SK-N-SH treated with all-trans-retinoic acid at 6 μM for 48 hours (cell line): ENCODE measurements around the gene SLC35G6.
A peak's percentile ranks its signal among the peaks of the same experiment; 100 is the strongest.

Experiments used
- ATAC-seq: fragments of 200-7000 bp; cut with Tn5 transposase; 3 replicates; pipeline ENCODE4 v1.9.1; 2020; ENCODE audit warnings: mild to moderate bottlenecking, moderate library complexity
- ARNTL ChIP-seq: fragments of 450-650 bp; formaldehyde crosslinking; IDR thresholded peaks from 2 replicates; pipeline ENCODE4 v1.5.0; 2020; ENCODE audit warnings: low read depth, mild to moderate bottlenecking, moderate library complexity, borderline replicate concordance
- BACH2 ChIP-seq: fragments of 250-450 bp; sonication (Bioruptor Pico); IDR thresholded peaks from 2 replicates; pipeline ENCODE4 v1.9.0; 2021; ENCODE audit warnings: mild to moderate bottlenecking, borderline replicate concordance
- CREB5 ChIP-seq: fragments of 250-450 bp; sonication (Bioruptor Pico); IDR thresholded peaks from 2 replicates; pipeline ENCODE4 v1.5.1; 2020; ENCODE audit warnings: low read depth, mild to moderate bottlenecking, moderate library complexity
- GLIS3 ChIP-seq: fragments of 250-450 bp; sonication (Bioruptor Pico); IDR thresholded peaks from 2 replicates; pipeline ENCODE4 v1.5.0; 2020; ENCODE audit warnings: mild to moderate bottlenecking, moderate library complexity
- ISL1 ChIP-seq: fragments of 250-450 bp; sonication (Bioruptor Pico); IDR thresholded peaks from 2 replicates; pipeline ENCODE4 v2.1.2; 2022; ENCODE audit warnings: mild to moderate bottlenecking, moderate library complexity
- PATZ1 ChIP-seq: fragments of 250-450 bp; sonication (Bioruptor Pico); IDR thresholded peaks from 2 replicates; pipeline ENCODE4 v1.8.0; 2020; ENCODE audit warnings: mild to moderate bottlenecking, moderate library complexity, borderline replicate concordance
- POU6F1 ChIP-seq: fragments of 250-450 bp; sonication (Bioruptor Pico); IDR thresholded peaks from 2 replicates; pipeline ENCODE4 v1.8.0; 2021; ENCODE audit warnings: low read depth, mild to moderate bottlenecking, moderate library complexity, borderline replicate concordance
- PPARA ChIP-seq: fragments of 250-450 bp; sonication (Bioruptor Pico); IDR thresholded peaks from 2 replicates; pipeline ENCODE4 v1.5.0; 2020; ENCODE audit warnings: mild to moderate bottlenecking, borderline replicate concordance
- SNAI2 ChIP-seq: fragments of 250-450 bp; sonication (Bioruptor Pico); IDR thresholded peaks from 2 replicates; pipeline ENCODE4 v1.5.0; 2020; ENCODE audit warnings: mild to moderate bottlenecking, moderate library complexity
- TCF4 ChIP-seq: fragments of 250-450 bp; sonication (Bioruptor Pico); IDR thresholded peaks from 2 replicates; pipeline ENCODE4 v1.8.0; 2021; ENCODE audit warnings: mild to moderate bottlenecking, moderate library complexity, borderline replicate concordance
- TOX ChIP-seq: fragments of 250-450 bp; sonication (Bioruptor Pico); IDR thresholded peaks from 2 replicates; pipeline ENCODE4 v1.8.0; 2021; ENCODE audit warnings: mild to moderate bottlenecking, moderate library complexity, borderline replicate concordance
- ZFP3 ChIP-seq: fragments of 250-450 bp; sonication (Bioruptor Pico); IDR thresholded peaks from 2 replicates; pipeline ENCODE4 v1.5.0; 2020; ENCODE audit warnings: mild to moderate bottlenecking, moderate library complexity
- ZFP30 ChIP-seq: fragments of 450-650 bp; formaldehyde crosslinking; IDR thresholded peaks from 2 replicates; pipeline ENCODE4 v1.5.0; 2022; ENCODE audit warnings: mild to moderate bottlenecking, moderate library complexity
- ZNF565 ChIP-seq: fragments of 450-650 bp; formaldehyde crosslinking; conservative IDR thresholded peaks from 2 replicates; pipeline ENCODE4 v1.5.0; 2020; ENCODE audit warnings: low read depth, mild to moderate bottlenecking, moderate library complexity
- ZNF70 ChIP-seq: fragments of 450-650 bp; formaldehyde crosslinking; IDR thresholded peaks from 2 replicates; pipeline ENCODE4 v1.5.0; 2020; ENCODE audit warnings: mild to moderate bottlenecking, moderate library complexity
- ZNF8 ChIP-seq: fragments of 450-650 bp; formaldehyde crosslinking; IDR thresholded peaks from 2 replicates; pipeline ENCODE4 v1.5.0; 2020; ENCODE audit warnings: mild to moderate bottlenecking, moderate library complexity
- TF ChIP-seq, protein P1 (sequence below): fragments of 250-450 bp; sonication (Bioruptor Pico); IDR thresholded peaks from 2 replicates; pipeline ENCODE4 v1.5.1; 2021; ENCODE audit warnings: mild to moderate bottlenecking, moderate library complexity
- TF ChIP-seq, protein P2 (sequence below): fragments of 250-450 bp; sonication (Bioruptor Pico); IDR thresholded peaks from 2 replicates; pipeline ENCODE4 v1.5.0; 2020; ENCODE audit warnings: mild to moderate bottlenecking, moderate library complexity

SLC35G6 gene

GRCh38 chr17:7484919-7485377 is 3.7 kb downstream of the SLC35G6 start:
- TF ChIP-seq PATZ1 (CRISPR knock-in tag) (peak; percentile 95; the same call in 1 of the 2 replicates), TCF4 (no peak), SNAI2 (CRISPR knock-in tag) (no peak), ZFP3 (CRISPR knock-in tag) (no peak), ZNF565 (CRISPR knock-in tag) (no peak), GLIS3 (CRISPR knock-in tag) (no peak)
- TF ChIP-seq, protein P1, sequence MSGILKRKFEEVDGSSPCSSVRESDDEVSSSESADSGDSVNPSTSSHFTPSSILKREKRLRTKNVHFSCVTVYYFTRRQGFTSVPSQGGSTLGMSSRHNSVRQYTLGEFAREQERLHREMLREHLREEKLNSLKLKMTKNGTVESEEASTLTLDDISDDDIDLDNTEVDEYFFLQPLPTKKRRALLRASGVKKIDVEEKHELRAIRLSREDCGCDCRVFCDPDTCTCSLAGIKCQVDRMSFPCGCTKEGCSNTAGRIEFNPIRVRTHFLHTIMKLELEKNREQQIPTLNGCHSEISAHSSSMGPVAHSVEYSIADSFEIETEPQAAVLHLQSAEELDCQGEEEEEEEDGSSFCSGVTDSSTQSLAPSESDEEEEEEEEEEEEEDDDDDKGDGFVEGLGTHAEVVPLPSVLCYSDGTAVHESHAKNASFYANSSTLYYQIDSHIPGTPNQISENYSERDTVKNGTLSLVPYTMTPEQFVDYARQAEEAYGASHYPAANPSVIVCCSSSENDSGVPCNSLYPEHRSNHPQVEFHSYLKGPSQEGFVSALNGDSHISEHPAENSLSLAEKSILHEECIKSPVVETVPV, result no peak
- no peak for ATAC-seq

DNA sequence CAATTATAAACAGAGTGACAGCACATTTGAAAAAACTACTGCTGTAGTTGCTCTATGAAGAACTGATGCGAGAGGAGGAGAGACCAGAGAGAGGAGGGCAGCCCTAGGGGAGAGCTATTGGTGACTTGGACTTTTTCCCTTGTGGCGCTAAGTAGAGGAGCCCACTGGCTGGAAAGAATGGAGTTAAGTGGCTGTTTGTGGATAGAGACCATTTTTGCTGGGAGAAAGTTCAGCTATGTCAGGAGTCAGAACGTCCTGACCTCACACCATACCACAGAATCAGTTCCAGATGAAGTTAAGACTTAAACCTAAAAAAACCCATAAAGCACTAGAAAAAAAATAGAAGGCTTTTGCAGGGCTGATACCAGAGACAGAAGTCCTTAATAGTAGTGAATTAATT is 4.9 kb downstream of the SLC35G6 start:
- no peak for ATAC-seq
- TF ChIP-seq BACH2 (no peak), PATZ1 (CRISPR knock-in tag) (no peak), TCF4 (no peak), ZNF565 (CRISPR knock-in tag) (no peak), ZFP30 (no peak), PPARA (CRISPR knock-in tag) (no peak)

- TF ChIP-seq CREB5 (CRISPR knock-in tag) (no peak), TCF4 (no peak), POU6F1 (CRISPR knock-in tag) (no peak), ZFP30 (no peak), PPARA (CRISPR knock-in tag) (no peak), ISL1 (CRISPR knock-in tag) (no peak), TOX (CRISPR knock-in tag) (no peak), GLIS3 (CRISPR knock-in tag) (no peak), ARNTL (no peak), ZNF70 (CRISPR knock-in tag) (no peak), ZNF8 (CRISPR knock-in tag) (no peak), ZNF565 (CRISPR knock-in tag) (no peak), PATZ1 (CRISPR knock-in tag) (no peak)
- TF ChIP-seq, protein P2, sequence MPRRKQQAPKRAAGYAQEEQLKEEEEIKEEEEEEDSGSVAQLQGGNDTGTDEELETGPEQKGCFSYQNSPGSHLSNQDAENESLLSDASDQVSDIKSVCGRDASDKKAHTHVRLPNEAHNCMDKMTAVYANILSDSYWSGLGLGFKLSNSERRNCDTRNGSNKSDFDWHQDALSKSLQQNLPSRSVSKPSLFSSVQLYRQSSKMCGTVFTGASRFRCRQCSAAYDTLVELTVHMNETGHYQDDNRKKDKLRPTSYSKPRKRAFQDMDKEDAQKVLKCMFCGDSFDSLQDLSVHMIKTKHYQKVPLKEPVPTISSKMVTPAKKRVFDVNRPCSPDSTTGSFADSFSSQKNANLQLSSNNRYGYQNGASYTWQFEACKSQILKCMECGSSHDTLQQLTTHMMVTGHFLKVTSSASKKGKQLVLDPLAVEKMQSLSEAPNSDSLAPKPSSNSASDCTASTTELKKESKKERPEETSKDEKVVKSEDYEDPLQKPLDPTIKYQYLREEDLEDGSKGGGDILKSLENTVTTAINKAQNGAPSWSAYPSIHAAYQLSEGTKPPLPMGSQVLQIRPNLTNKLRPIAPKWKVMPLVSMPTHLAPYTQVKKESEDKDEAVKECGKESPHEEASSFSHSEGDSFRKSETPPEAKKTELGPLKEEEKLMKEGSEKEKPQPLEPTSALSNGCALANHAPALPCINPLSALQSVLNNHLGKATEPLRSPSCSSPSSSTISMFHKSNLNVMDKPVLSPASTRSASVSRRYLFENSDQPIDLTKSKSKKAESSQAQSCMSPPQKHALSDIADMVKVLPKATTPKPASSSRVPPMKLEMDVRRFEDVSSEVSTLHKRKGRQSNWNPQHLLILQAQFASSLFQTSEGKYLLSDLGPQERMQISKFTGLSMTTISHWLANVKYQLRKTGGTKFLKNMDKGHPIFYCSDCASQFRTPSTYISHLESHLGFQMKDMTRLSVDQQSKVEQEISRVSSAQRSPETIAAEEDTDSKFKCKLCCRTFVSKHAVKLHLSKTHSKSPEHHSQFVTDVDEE (CRISPR knock-in tag), result no peak
- TF ChIP-seq, protein P1, result no peak
Measured at GRCh38 chr17:7490144-7490543, 8.9 kb downstream of the SLC35G6 start.

More at GRCh38 chr17:7490144-7490543, 8.9 kb downstream of the SLC35G6 start:
- ATAC-seq, result no peak
